Stimulated activated CD4-positive, alpha-beta T cell treated with anti-CD3 and anti-CD28 coated beads, Interleukin-4, amount 100 ng/mL, for 1 hour (primary cell): Measurements from ENCODE around the gene TASP1.

Source experiments
- DNase-seq: peaks from one replicate; pipeline ENCODE4 v3.0.0-alpha.2; 2020

TASP1 gene

GRCh38 chr20:13340088-13340487, 298.6 kb downstream of the TASP1 start:
- no peak for DNase-seq
